PC-3 (cell line): ENCODE results near the gene HNRNPF. TPM values are rescaled to one million over a fixed set of nuclear protein-coding genes. Genes with fewer than 3 reads are reported as not detected.

Experiments used
- ATAC-seq: fragments of 200-7000 bp; cut with Tn5 transposase; 2 replicates; pipeline ENCODE4 v1.9.1; 2020; ENCODE audit warnings: mild to moderate bottlenecking, moderate library complexity
- BruUV-seq: library from RNA; stranded (reverse); fragments of 400-500 nt; replicated peaks from 2 replicates; lab custom pipeline; 2021; lab: Mats Ljungman, UMichigan
- CTCF ChIA-PET: fragments of 300-600 bp; sonication (Branson Sonifier 250); formaldehyde crosslinking; loops from one replicate; lab custom pipeline; 2022; ENCODE audit warnings: antibody characterized with exemption; lab: Charles Lee
- POLR2A ChIA-PET: fragments of 300-600 bp; sonication (Branson Sonifier 250); formaldehyde crosslinking; loops from one replicate; lab custom pipeline; 2022; ENCODE audit warnings: antibody characterized with exemption; ENCODE audit not compliant: unreplicated experiment; lab: Charles Lee
- DNase-seq: peaks from one replicate; pipeline ENCODE4 v3.0.0-alpha.2; 2015
- H2AFZ ChIP-seq: fragments of 300-600 bp; sonication (generic); 2 replicates; pipeline ENCODE4 v1.6.0; 2016; ENCODE audit warnings: antibody characterized with exemption, low read length
- H3F3A ChIP-seq: fragments of 300-600 bp; sonication (generic); one replicate; pipeline ENCODE4 v1.6.0; 2017; ENCODE audit warnings: antibody characterized with exemption, low read length, control low read depth, mild to moderate bottlenecking; ENCODE audit not compliant: unreplicated experiment
- H3K27ac ChIP-seq: fragments of 300-600 bp; sonication (generic); 2 replicates; pipeline ENCODE4 v1.5.1; 2016; ENCODE audit warnings: mild to moderate bottlenecking, low read length
- H3K27me3 ChIP-seq: fragments of 300-600 bp; sonication (generic); 2 replicates; pipeline ENCODE4 v1.6.1; 2016; ENCODE audit warnings: low read length, mixed read lengths
- H3K36me3 ChIP-seq: fragments of 300-600 bp; sonication (generic); 2 replicates; pipeline ENCODE4 v1.6.1; 2016; ENCODE audit warnings: low read depth, mixed run types, low read length, mixed read lengths
- H3K4me1 ChIP-seq: fragments of 300-600 bp; sonication (generic); 2 replicates; pipeline ENCODE4 v1.5.1; 2016; ENCODE audit warnings: low read length; ENCODE audit not compliant: insufficient read depth
- H3K4me2 ChIP-seq: fragments of 300-600 bp; sonication (generic); 2 replicates; pipeline ENCODE4 v1.6.0; 2016; ENCODE audit warnings: low read length
- H3K4me3 ChIP-seq: fragments of 300-600 bp; sonication (generic); 2 replicates; pipeline ENCODE4 v1.5.1; 2016; ENCODE audit warnings: mild to moderate bottlenecking, low read length, mixed read lengths
- H3K79me2 ChIP-seq: fragments of 300-600 bp; sonication (generic); 2 replicates; pipeline ENCODE4 v1.6.1; 2017; ENCODE audit warnings: low read length, mixed read lengths
- H3K9ac ChIP-seq: fragments of 300-600 bp; sonication (generic); 2 replicates; pipeline ENCODE4 v1.6.0; 2016; ENCODE audit warnings: mild to moderate bottlenecking, low read length
- H3K9me2 ChIP-seq: fragments of 300-600 bp; sonication (generic); replicated peaks from 2 replicates; pipeline ENCODE4 v1.6.1; 2016; ENCODE audit warnings: mixed run types, low read length, mixed read lengths
- H3K9me3 ChIP-seq: fragments of 300-600 bp; sonication (generic); 2 replicates; pipeline ENCODE4 v1.6.1; 2016; ENCODE audit warnings: low read length, mixed read lengths
- H4K20me1 ChIP-seq: fragments of 300-600 bp; sonication (generic); 2 replicates; pipeline ENCODE4 v1.6.1; 2016; ENCODE audit warnings: low read length, mixed read lengths
- EZH2 ChIP-seq: fragments of 300-600 bp; sonication (generic); IDR thresholded peaks from one replicate; pipeline ENCODE4 v1.6.1; 2017; ENCODE audit warnings: antibody characterized with exemption, mild to moderate bottlenecking, low read length; ENCODE audit not compliant: unreplicated experiment
- EZH2phosphoT487 ChIP-seq: fragments of 300-600 bp; sonication (generic); IDR thresholded peaks from 2 replicates; pipeline ENCODE4 v1.6.1; 2018; ENCODE audit warnings: mild to moderate bottlenecking, antibody characterized with exemption, low read length, borderline replicate concordance
- intact Hi-C: fragments of 100-400 bp; cut with micrococcal nuclease; formaldehyde crosslinking; loops from 2 replicates; pipeline ENCODE4 v1.9.0; 2023
- total RNA-seq: library from RNA; depleted of rRNA; stranded (reverse); fragments of >200 nt; gene quantifications from 2 replicates; pipeline ENCODE4 v1.2.3, GENCODE V29; 2014
- TF ChIP-seq, protein P1 (sequence below): fragments of 300-600 bp; sonication (generic); conservative IDR thresholded peaks from 2 replicates; pipeline ENCODE4 v1.5.1; 2017; ENCODE audit warnings: antibody characterized with exemption, low read depth, mild to moderate bottlenecking, low read length

Gene HNRNPF
- total RNA-seq, 1 experiment from 2014 or later: 421 TPM

DNA sequence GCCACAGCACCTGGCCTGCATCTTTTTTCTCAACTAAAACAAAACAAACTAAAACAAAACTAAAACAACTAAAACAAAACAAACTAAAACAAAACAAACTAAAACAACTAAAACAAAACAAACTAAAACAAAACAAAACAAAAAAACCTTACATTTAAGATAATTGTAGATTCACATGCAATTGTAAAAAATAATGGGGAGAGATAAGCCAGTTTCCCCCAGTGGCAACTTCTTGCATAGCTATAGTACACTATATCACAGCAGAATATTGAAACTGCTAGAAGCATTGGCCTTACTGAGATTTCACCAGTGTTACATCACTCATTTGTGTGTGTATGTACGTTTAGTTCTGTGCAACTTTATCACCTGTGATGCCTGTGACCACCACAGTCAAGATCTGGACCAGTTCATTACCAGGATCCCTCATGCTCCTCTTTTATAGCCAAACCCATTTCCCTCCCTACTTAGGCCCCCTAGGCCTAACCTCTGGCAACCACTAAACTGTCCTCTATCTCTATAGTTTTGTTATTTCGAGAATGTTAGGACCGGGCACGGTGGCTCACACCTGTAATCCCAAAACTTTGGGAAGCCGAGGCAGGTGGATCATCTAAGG lies 28.3 kb downstream of the HNRNPF start:
- TF ChIP-seq EZH2: no peak
- TF ChIP-seq, protein P1, sequence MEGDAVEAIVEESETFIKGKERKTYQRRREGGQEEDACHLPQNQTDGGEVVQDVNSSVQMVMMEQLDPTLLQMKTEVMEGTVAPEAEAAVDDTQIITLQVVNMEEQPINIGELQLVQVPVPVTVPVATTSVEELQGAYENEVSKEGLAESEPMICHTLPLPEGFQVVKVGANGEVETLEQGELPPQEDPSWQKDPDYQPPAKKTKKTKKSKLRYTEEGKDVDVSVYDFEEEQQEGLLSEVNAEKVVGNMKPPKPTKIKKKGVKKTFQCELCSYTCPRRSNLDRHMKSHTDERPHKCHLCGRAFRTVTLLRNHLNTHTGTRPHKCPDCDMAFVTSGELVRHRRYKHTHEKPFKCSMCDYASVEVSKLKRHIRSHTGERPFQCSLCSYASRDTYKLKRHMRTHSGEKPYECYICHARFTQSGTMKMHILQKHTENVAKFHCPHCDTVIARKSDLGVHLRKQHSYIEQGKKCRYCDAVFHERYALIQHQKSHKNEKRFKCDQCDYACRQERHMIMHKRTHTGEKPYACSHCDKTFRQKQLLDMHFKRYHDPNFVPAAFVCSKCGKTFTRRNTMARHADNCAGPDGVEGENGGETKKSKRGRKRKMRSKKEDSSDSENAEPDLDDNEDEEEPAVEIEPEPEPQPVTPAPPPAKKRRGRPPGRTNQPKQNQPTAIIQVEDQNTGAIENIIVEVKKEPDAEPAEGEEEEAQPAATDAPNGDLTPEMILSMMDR: peak; percentile 43; the same call in 1 of the 2 replicates
- TF ChIP-seq EZH2phosphoT487: no peak
- H3K36me3 ChIP-seq: peaks cover 6% of the 10 kb centered on the region
- H3F3A ChIP-seq: peaks cover 4% of the 10 kb centered on the region
- H3K27ac ChIP-seq: no peak overlapping the region
- H3K9me2 ChIP-seq: no peaks in the 10 kb centered on the region
- ATAC-seq (peak; percentile 62), DNase-seq (peak; percentile 43)
- no peak overlapping the region for H3K9ac ChIP-seq
- H3K79me2 ChIP-seq: no peaks in the 10 kb centered on the region
- H3K9me3 ChIP-seq: no peaks in the 10 kb centered on the region
- CTCF ChIA-PET: interaction anchor here (0.7 to 0.8 kb wide), 3 partner anchors 15 to 95 kb away, joined by 4 to 5 read pairs (median 4); no protein-coding TSS in a partner anchor
- BruUV-seq: no TSS peak
- intact Hi-C loops: no loop called here
- H4K20me1 ChIP-seq: peaks cover 18% of the 10 kb centered on the region
- H3K4me2 ChIP-seq: no peak overlapping the region
- H3K4me3 ChIP-seq: no peak overlapping the region
- no peaks in the 10 kb centered on the region for H3K27me3 ChIP-seq
- H2AFZ ChIP-seq: no peak overlapping the region
- POLR2A ChIA-PET: interaction anchor here (0.6 to 0.7 kb wide), 2 partner anchors 89 to 221 kb away, joined by 3 to 8 read pairs; no protein-coding TSS in a partner anchor
- H3K4me1 ChIP-seq: no peaks in the 10 kb centered on the region

DNA sequence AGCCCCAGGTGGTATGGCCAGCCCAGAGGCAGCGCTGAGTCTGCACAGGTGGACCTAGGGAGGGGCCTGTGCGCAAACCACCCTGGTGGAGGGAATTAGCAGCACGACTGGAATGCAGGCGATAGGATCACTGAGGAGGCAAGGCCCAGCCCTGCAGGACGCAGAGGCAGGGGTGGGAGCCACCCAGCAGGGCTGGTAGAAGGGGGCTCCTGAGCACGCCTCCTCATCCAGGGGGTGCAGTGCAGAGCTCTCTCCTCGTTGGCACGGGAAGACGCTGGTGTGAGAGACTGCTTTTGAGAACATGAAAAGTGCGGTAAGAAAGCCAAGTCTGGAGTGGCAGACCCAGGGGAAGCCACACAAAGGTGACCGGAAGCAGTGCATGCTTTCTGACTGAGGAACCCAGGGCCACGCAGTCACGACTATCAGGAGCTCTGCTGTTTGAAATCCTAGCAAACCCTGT lies 31.5 kb downstream of the HNRNPF start:
- Histone ChIP-seq H3K27ac (no peak overlapping the region), H3K9me3 (no peaks in the 10 kb centered on the region), H3K36me3 (no peaks in the 10 kb centered on the region), H3K9ac (no peak overlapping the region), H2AFZ (no peak overlapping the region), H3K9me2 (no peaks in the 10 kb centered on the region), H3K4me3 (no peak overlapping the region), H3K4me2 (no peak overlapping the region), H4K20me1 (no peaks in the 10 kb centered on the region), H3K27me3 (no peaks in the 10 kb centered on the region), H3K4me1 (no peaks in the 10 kb centered on the region), H3F3A (no peaks in the 10 kb centered on the region), H3K79me2 (no peaks in the 10 kb centered on the region)
- peak; percentile 33; the same call in 1 of the 2 replicates for ATAC-seq
- ChIA-PET POLR2A (no interaction called here), CTCF (no interaction called here)
- intact Hi-C loops: no loop called here
- peak; percentile 32 for DNase-seq
- TF ChIP-seq, protein P1: 0 out of 2 replicates have a peak, but pooled peaks have one; percentile 23
- TF ChIP-seq EZH2phosphoT487: no peak
- no TSS peak for BruUV-seq

DNA sequence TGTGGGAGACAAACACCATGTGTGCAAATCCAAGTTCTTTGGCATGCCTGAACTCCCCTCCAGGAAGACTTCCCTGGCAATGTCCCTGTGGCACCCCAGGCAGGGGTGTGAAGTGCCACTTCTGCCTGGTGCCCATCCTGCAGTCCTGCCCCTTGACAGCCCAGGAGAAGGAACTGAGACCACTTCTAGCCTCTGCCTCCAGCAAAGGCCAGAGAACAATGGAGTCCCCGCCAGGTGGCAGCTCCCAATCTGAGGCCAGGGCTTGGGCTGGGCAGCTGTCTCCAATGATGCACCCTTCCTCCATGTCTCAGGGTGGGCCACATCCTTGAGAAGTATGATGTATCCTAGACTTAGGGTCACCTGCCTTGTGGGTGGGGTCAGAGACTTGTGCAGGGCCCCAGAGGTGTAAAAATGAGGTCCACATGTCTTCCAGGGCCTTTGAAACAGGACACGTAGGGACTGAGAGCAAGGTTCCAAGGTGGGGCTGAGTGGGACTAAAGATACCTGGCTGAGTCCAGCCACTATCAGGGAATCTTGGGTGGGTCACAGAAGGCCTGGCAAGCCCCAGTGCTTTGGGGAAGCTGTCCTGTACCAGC lies 32.1 kb downstream of the HNRNPF start:
- Histone ChIP-seq H3K27me3 (no peaks in the 10 kb centered on the region), H3K9me2 (no peaks in the 10 kb centered on the region), H3K9ac (no peak overlapping the region), H3K4me1 (no peaks in the 10 kb centered on the region), H3K4me2 (no peak overlapping the region), H3K27ac (no peak overlapping the region), H3K36me3 (no peaks in the 10 kb centered on the region), H3K4me3 (no peak overlapping the region), H3K9me3 (no peaks in the 10 kb centered on the region), H3K79me2 (no peaks in the 10 kb centered on the region), H3F3A (no peaks in the 10 kb centered on the region), H2AFZ (no peak overlapping the region), H4K20me1 (no peaks in the 10 kb centered on the region)
- CTCF ChIA-PET: no interaction called here
- no peak for DNase-seq
- TF ChIP-seq, protein P1: no peak
- TF ChIP-seq EZH2phosphoT487: no peak
- POLR2A ChIA-PET: no interaction called here
- intact Hi-C loops: no loop called here
- no TSS peak for BruUV-seq
- no peak for ATAC-seq
